Osteoblast (primary cell): ENCODE measurements around the gene PIEZO1. TPM values are rescaled to one million over a fixed set of nuclear protein-coding genes. Genes with fewer than 3 reads are reported as not detected.

Experiments used
- DNase-seq: peaks from one replicate; pipeline ENCODE4 v3.0.0; 2011; ENCODE audit warnings: low spot score, mixed read lengths; ENCODE audit not compliant: insufficient read length; ENCODE audit errors: missing footprints
- H2AFZ ChIP-seq: 2 replicates; pipeline ENCODE4 v1.6.0; 2011; ENCODE audit warnings: mild to moderate bottlenecking, low read length
- H3K27ac ChIP-seq: 2 replicates; pipeline ENCODE4 v1.5.1; 2011; ENCODE audit warnings: mild to moderate bottlenecking, low read depth, low read length, moderate library complexity
- H3K27me3 ChIP-seq: 2 replicates; pipeline ENCODE4 v1.6.0; 2012; ENCODE audit warnings: mild to moderate bottlenecking, control low read depth, inconsistent platforms, low read length, moderate library complexity; ENCODE audit not compliant: insufficient read depth
- H3K36me3 ChIP-seq: 2 replicates; pipeline ENCODE4 v1.5.1; 2011; ENCODE audit warnings: mild to moderate bottlenecking, low read length, control low read depth, moderate library complexity; ENCODE audit not compliant: insufficient read depth
- H3K4me1 ChIP-seq: 2 replicates; pipeline ENCODE4 v1.5.1; 2011; ENCODE audit warnings: mild to moderate bottlenecking, low read length, control low read depth, moderate library complexity; ENCODE audit not compliant: insufficient read depth
- H3K4me2 ChIP-seq: 2 replicates; pipeline ENCODE4 v1.6.0; 2011; ENCODE audit warnings: mild to moderate bottlenecking, low read length; ENCODE audit not compliant: insufficient read depth
- H3K4me3 ChIP-seq: fragments of 200-600 bp; sonication (generic); 3 replicates; pipeline ENCODE4 v1.5.1; 2012; ENCODE audit warnings: mild to moderate bottlenecking, low read length, inconsistent platforms; ENCODE audit not compliant: insufficient read depth
- H3K79me2 ChIP-seq: 2 replicates; pipeline ENCODE4 v1.6.0; 2012; ENCODE audit warnings: mild to moderate bottlenecking, low read length, control low read depth, inconsistent platforms; ENCODE audit not compliant: insufficient read depth
- H3K9me3 ChIP-seq: 2 replicates; pipeline ENCODE4 v1.5.1; 2011; ENCODE audit warnings: low read depth, low read length, control low read depth
- H4K20me1 ChIP-seq: 2 replicates; pipeline ENCODE4 v1.6.0; 2012; ENCODE audit warnings: mild to moderate bottlenecking, low read length, control low read depth; ENCODE audit not compliant: insufficient read depth
- CTCF ChIP-seq: IDR thresholded peaks from 2 replicates; pipeline ENCODE4 v1.5.1; 2011; ENCODE audit warnings: mild to moderate bottlenecking, low read depth, low read length, moderate library complexity; ENCODE audit errors: extremely low read depth
- total RNA-seq: library from RNA; depleted of rRNA; stranded (reverse); fragments of >200 nt; gene quantifications from 2 replicates; pipeline ENCODE4 v1.2.3, GENCODE V29; 2012

PIEZO1 gene
- total RNA-seq, 1 donor: 207 TPM

DNA sequence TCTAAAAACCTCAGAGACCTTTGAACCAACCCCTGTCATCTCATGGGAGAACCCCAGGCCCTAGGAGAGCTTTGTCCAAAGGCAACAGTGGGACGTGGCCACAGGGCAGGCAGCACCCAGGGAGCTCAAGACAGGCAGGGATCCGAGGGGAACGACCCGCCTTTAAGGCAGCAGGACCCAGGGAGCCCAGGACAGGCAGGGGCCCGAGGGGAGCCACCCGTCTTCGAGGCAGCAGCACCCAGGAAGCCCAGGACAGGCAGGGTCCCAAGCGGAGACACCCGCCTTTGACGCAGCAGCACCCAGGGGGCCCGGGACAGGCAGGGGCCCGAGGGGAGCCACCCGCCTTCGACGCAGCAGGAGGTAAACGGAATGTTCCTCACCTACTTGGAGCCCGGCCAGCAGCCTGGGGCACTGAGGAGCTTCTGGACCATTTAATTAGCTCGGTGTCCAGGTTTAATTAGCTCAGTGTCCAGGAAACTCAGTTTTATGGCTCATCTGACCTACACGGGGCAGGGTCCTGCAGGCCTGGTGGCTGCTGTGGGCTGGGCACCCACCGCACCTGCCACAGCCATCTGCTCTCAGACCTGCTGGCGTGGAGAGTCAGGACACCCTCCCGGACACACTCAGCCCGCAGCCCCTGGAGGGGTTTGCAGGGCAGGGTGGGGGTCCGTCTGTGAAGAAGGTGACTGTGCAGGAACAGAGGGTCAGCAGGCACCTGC is 24.4 kb downstream of the PIEZO1 start:
- peak; percentile 86 for DNase-seq
- Histone ChIP-seq H4K20me1 (peaks cover 73% of the 10 kb centered on the region), H3K27ac (no peak overlapping the region), H3K9me3 (no peaks in the 10 kb centered on the region), H3K27me3 (no peaks in the 10 kb centered on the region), H3K36me3 (peaks cover 9% of the 10 kb centered on the region), H3K4me2 (no peak overlapping the region), H3K79me2 (peaks cover 96% of the 10 kb centered on the region), H3K4me1 (peaks cover 22% of the 10 kb centered on the region), H2AFZ (no peak overlapping the region), H3K4me3 (no peak overlapping the region)
- no peak for TF ChIP-seq CTCF

DNA sequence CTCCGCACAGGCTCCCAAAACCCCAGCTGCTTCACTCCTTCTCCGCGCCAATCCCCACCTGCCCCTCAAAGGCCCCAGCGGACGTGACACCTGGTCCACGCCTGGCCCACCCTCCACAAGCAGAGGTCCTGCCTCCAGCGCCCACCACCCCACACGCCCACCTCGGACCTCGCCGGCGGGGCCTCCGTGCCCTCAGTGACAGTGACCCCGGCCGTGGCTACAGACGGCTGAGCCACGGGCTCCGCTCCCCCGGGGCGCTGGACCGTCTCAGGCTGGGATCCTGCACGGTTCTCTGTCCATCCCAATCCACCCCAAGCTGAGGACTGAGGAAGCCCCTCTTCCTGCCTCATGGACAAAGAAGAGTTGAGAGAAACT is 25.1 kb downstream of the PIEZO1 start:
- TF ChIP-seq CTCF: no peak
- Histone ChIP-seq H3K4me3 (no peak overlapping the region), H3K27me3 (no peaks in the 10 kb centered on the region), H3K79me2 (peaks cover 96% of the 10 kb centered on the region), H3K4me2 (no peak overlapping the region), H3K4me1 (peaks cover 24% of the 10 kb centered on the region), H4K20me1 (peaks cover 74% of the 10 kb centered on the region), H3K27ac (no peak overlapping the region), H3K9me3 (no peaks in the 10 kb centered on the region), H3K36me3 (peaks cover 9% of the 10 kb centered on the region), H2AFZ (no peak overlapping the region)
- no peak for DNase-seq

GRCh38 chr16:88759245-88759975 is 25.6 kb downstream of the PIEZO1 start:
- Histone ChIP-seq H3K36me3 (peaks cover 9% of the 10 kb centered on the region), H3K4me3 (no peak overlapping the region), H2AFZ (no peak overlapping the region)

More at GRCh38 chr16:88759245-88759975, 25.6 kb downstream of the PIEZO1 start:
- Histone ChIP-seq H4K20me1 (peaks cover 75% of the 10 kb centered on the region), H3K9me3 (no peaks in the 10 kb centered on the region), H3K27ac (no peak overlapping the region), H3K4me1 (peaks cover 26% of the 10 kb centered on the region), H3K4me2 (no peak overlapping the region), H3K27me3 (no peaks in the 10 kb centered on the region), H3K79me2 (peaks cover 96% of the 10 kb centered on the region)
- DNase-seq: no peak
- no peak for TF ChIP-seq CTCF
